Superior temporal gyrus (tissue), 1 donor: Measurements from ENCODE around the gene OTUB1.
"Not testable (repeated sequence)": the region's sequence is repeated elsewhere in the genome, so short reads cannot be mapped to it uniquely, and the experiment has no call there.

Experiments used
- DNase-seq: peaks from one replicate; pipeline ENCODE4 v3.0.0-alpha.2; 2016; ENCODE audit errors: extremely low spot score

The OTUB1 gene

GRCh38 chr11:64042301-64042700 lies 56.1 kb downstream of the OTUB1 start:
- DNase-seq = no peak

GRCh38 chr11:64043545-64043944 lies 57.3 kb downstream of the OTUB1 start:
- DNase-seq = no peak

GRCh38 chr11:64044730-64045393 lies 58.6 kb downstream of the OTUB1 start:
- peak; percentile 73 for DNase-seq

- no peak for DNase-seq
These were observed 59.5 kb downstream of the OTUB1 start for GRCh38 chr11:64045700-64046099.

- DNase-seq = not testable (repeated sequence)
These were observed 61.1 kb downstream of the OTUB1 start for GRCh38 chr11:64047373-64047772.
